Astrocyte (in vitro differentiated cells and primary cell): Measurements from ENCODE around the gene CSMD2. TPM values are rescaled to one million over a fixed set of nuclear protein-coding genes. Genes with fewer than 3 reads are reported as not detected.

Experiments
- DNase-seq: peaks from one replicate; pipeline ENCODE4 v3.0.0-alpha.2; 2010; ENCODE audit warnings: low read depth
- FAIRE-seq: peaks from 2 replicates; lab custom pipeline; 2011; peaks lifted over from hg19 to GRCh38; lab: Jason Lieb, UNC
- H2AFZ ChIP-seq: 2 replicates; pipeline ENCODE4 v1.6.0; 2012; ENCODE audit warnings: low read depth, low read length, inconsistent platforms
- H3K27ac ChIP-seq: 2 replicates; pipeline ENCODE4 v1.5.1; 2011; ENCODE audit warnings: low read depth, low read length, inconsistent platforms
- H3K27me3 ChIP-seq: 2 replicates; pipeline ENCODE4 v1.6.0; 2011; ENCODE audit warnings: low read length, inconsistent platforms; ENCODE audit not compliant: insufficient read depth
- H3K36me3 ChIP-seq: 2 replicates; pipeline ENCODE4 v1.5.1; 2011; ENCODE audit warnings: low read length, inconsistent platforms; ENCODE audit not compliant: insufficient read depth
- H3K4me1 ChIP-seq: 2 replicates; pipeline ENCODE4 v1.5.1; 2011; ENCODE audit warnings: low read length, inconsistent platforms; ENCODE audit not compliant: insufficient read depth
- H3K4me2 ChIP-seq: 2 replicates; pipeline ENCODE4 v1.6.0; 2012; ENCODE audit warnings: low read length, inconsistent platforms
- H3K4me3 ChIP-seq: 2 replicates; pipeline ENCODE4 v1.5.1; 2011; ENCODE audit warnings: low read depth, mild to moderate bottlenecking, low read length, inconsistent platforms; ENCODE audit not compliant: insufficient read depth
- H3K79me2 ChIP-seq: 2 replicates; pipeline ENCODE4 v1.6.0; 2012; ENCODE audit warnings: mild to moderate bottlenecking, low read length, inconsistent platforms; ENCODE audit not compliant: insufficient read depth
- H3K9ac ChIP-seq: 2 replicates; pipeline ENCODE4 v1.6.0; 2012; ENCODE audit warnings: mild to moderate bottlenecking, low read length, inconsistent platforms
- H3K9me3 ChIP-seq: 2 replicates; pipeline ENCODE4 v1.5.1; 2012; ENCODE audit warnings: low read depth, mild to moderate bottlenecking, low read length, inconsistent platforms; ENCODE audit not compliant: insufficient read depth
- H4K20me1 ChIP-seq: 2 replicates; pipeline ENCODE4 v1.6.0; 2012; ENCODE audit warnings: low read length, inconsistent platforms; ENCODE audit not compliant: insufficient read depth
- H3K27ac Mint-ChIP-seq: one replicate; pipeline ENCODE4 v1.8.0; 2021; ENCODE audit warnings: mild to moderate bottlenecking, mixed read lengths; ENCODE audit not compliant: unreplicated experiment
- H3K27me3 Mint-ChIP-seq: one replicate; pipeline ENCODE4 v1.8.0; 2021; ENCODE audit warnings: low read depth, mixed read lengths; ENCODE audit not compliant: unreplicated experiment
- H3K36me3 Mint-ChIP-seq: one replicate; pipeline ENCODE4 v1.8.0; 2021; ENCODE audit warnings: low read depth, mixed read lengths; ENCODE audit not compliant: unreplicated experiment
- H3K4me1 Mint-ChIP-seq: one replicate; pipeline ENCODE4 v1.8.0; 2021; ENCODE audit warnings: low read depth, mixed read lengths; ENCODE audit not compliant: unreplicated experiment
- H3K4me3 Mint-ChIP-seq: one replicate; pipeline ENCODE4 v1.8.0; 2021; ENCODE audit warnings: mild to moderate bottlenecking, moderate library complexity, mixed read lengths; ENCODE audit not compliant: unreplicated experiment
- H3K9me3 Mint-ChIP-seq: one replicate; pipeline ENCODE4 v1.8.0; 2021; ENCODE audit warnings: mild to moderate bottlenecking, mixed read lengths; ENCODE audit not compliant: unreplicated experiment
- EZH2 ChIP-seq: IDR thresholded peaks from 2 replicates; pipeline ENCODE4 v1.6.1; 2012; ENCODE audit warnings: mild to moderate bottlenecking, low read length, inconsistent platforms; ENCODE audit not compliant: insufficient read depth
- total RNA-seq: library from RNA; stranded (reverse); gene quantifications from 2 replicates; pipeline ENCODE4 v1.2.1, GENCODE V29; 2021
- TF ChIP-seq, protein P1 (sequence below): IDR thresholded peaks from 2 replicates; pipeline ENCODE4 v1.5.1; 2011; ENCODE audit warnings: low read depth, mild to moderate bottlenecking, inconsistent platforms, low read length, moderate library complexity; ENCODE audit not compliant: insufficient read depth

CSMD2 gene
- total RNA-seq, 1 donor from 2014 or later = 11.1 TPM

GRCh38 chr1:34037109-34037508 lies 127.9 kb downstream of the CSMD2 start:
- DNase-seq (no peak), FAIRE-seq (no peak)
- no peaks in the 10 kb centered on the region for H3K4me1 ChIP-seq
- Mint-ChIP-seq H3K4me1 (no peaks in the 10 kb centered on the region), H3K36me3 (no peaks in the 10 kb centered on the region), H3K4me3 (no peak overlapping the region), H3K9me3 (no peaks in the 10 kb centered on the region), H3K27ac (no peak overlapping the region), H3K27me3 (no peaks in the 10 kb centered on the region)
- peaks cover 7% of the 10 kb centered on the region for H3K79me2 ChIP-seq
- H3K4me2 ChIP-seq = no peak overlapping the region
- H3K9ac ChIP-seq = no peak overlapping the region
- TF ChIP-seq, protein P1, sequence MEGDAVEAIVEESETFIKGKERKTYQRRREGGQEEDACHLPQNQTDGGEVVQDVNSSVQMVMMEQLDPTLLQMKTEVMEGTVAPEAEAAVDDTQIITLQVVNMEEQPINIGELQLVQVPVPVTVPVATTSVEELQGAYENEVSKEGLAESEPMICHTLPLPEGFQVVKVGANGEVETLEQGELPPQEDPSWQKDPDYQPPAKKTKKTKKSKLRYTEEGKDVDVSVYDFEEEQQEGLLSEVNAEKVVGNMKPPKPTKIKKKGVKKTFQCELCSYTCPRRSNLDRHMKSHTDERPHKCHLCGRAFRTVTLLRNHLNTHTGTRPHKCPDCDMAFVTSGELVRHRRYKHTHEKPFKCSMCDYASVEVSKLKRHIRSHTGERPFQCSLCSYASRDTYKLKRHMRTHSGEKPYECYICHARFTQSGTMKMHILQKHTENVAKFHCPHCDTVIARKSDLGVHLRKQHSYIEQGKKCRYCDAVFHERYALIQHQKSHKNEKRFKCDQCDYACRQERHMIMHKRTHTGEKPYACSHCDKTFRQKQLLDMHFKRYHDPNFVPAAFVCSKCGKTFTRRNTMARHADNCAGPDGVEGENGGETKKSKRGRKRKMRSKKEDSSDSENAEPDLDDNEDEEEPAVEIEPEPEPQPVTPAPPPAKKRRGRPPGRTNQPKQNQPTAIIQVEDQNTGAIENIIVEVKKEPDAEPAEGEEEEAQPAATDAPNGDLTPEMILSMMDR = no peak
- H4K20me1 ChIP-seq = peaks cover 48% of the 10 kb centered on the region
- H3K27ac ChIP-seq = no peak overlapping the region
- no peaks in the 10 kb centered on the region for H3K9me3 ChIP-seq
- no peaks in the 10 kb centered on the region for H3K27me3 ChIP-seq
- H3K4me3 ChIP-seq = no peak overlapping the region
- H3K36me3 ChIP-seq = no peaks in the 10 kb centered on the region
- no peak overlapping the region for H2AFZ ChIP-seq

- H3K4me2 ChIP-seq = no peak overlapping the region
- Mint-ChIP-seq H3K4me1 (no peaks in the 10 kb centered on the region), H3K4me3 (no peak overlapping the region), H3K9me3 (no peaks in the 10 kb centered on the region), H3K27ac (no peak overlapping the region), H3K36me3 (peaks cover 7% of the 10 kb centered on the region), H3K27me3 (no peaks in the 10 kb centered on the region)
- no peak for TF ChIP-seq EZH2
- TF ChIP-seq, protein P1 = no peak
- no peak overlapping the region for H3K27ac ChIP-seq
- peaks cover 45% of the 10 kb centered on the region for H4K20me1 ChIP-seq
- DNase-seq (no peak), FAIRE-seq (no peak)
- no peak overlapping the region for H3K9ac ChIP-seq
- no peaks in the 10 kb centered on the region for H3K4me1 ChIP-seq
- H3K79me2 ChIP-seq = peaks cover 7% of the 10 kb centered on the region
- H3K36me3 ChIP-seq = no peaks in the 10 kb centered on the region
- H3K4me3 ChIP-seq = no peak overlapping the region
- H3K9me3 ChIP-seq = no peaks in the 10 kb centered on the region
- H2AFZ ChIP-seq = no peak overlapping the region
- H3K27me3 ChIP-seq = no peaks in the 10 kb centered on the region
Observed at GRCh38 chr1:34034036-34034435, 131.0 kb downstream of the CSMD2 start.

GRCh38 chr1:34029954-34030353 lies 135.1 kb downstream of the CSMD2 start:
- Histone ChIP-seq H3K27ac (no peak overlapping the region), H2AFZ (no peak overlapping the region), H3K4me2 (no peak overlapping the region), H3K4me3 (no peak overlapping the region), H4K20me1 (peaks cover 27% of the 10 kb centered on the region), H3K9me3 (no peaks in the 10 kb centered on the region), H3K9ac (no peak overlapping the region), H3K36me3 (peaks cover 2% of the 10 kb centered on the region), H3K79me2 (peaks cover 5% of the 10 kb centered on the region), H3K4me1 (no peaks in the 10 kb centered on the region), H3K27me3 (no peaks in the 10 kb centered on the region)
- TF ChIP-seq, protein P1 = no peak
- TF ChIP-seq EZH2 = no peak
- FAIRE-seq = no peak
- H3K4me1 Mint-ChIP-seq = no peaks in the 10 kb centered on the region
- H3K27ac Mint-ChIP-seq = no peak overlapping the region
- H3K9me3 Mint-ChIP-seq = no peaks in the 10 kb centered on the region
- H3K4me3 Mint-ChIP-seq = no peak overlapping the region
- peaks cover under 1% of the 10 kb centered on the region for H3K27me3 Mint-ChIP-seq
- no peak for DNase-seq
- peaks cover 7% of the 10 kb centered on the region for H3K36me3 Mint-ChIP-seq
